ENCODE measurements around the gene NDST4.

NDST4 gene

DNA sequence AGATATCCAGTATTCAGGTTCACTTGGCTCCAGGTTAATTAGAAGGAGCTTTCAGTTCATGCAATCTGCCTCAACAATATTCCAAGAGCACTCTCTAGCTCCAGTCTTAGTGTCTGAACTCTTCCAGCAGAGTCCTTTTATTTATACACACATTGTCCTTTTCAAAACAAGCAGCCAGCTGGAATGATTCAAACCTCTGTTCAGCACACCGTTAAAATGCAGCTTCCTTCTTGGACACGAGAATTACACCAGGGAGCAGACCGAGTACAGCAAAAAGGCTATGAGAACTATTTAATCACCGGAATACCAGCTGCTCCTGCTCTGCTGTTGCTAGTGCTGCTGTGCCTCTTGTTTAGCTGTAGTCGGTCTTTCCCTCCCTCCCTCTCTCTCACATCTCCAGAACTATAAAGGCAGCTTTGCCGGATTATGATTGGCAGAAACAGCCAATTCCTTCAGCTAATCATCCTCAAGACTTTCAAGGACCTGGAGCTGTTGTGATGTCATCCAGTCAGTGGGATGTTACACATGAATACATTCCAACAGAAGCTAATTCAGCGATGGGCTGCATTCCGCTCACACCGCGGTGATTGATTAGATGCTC lies at the start of gene NDST4:
TSS of gene NDST4 (minus strand) at position 115 of the 601 bp plus-strand sequence. CDS start 36,584 bp downstream, outside the sequence.
- in situ Hi-C loops (cut with HindIII; ENCODE audit: low sequenced_read_pairs): no loop called here

DNA sequence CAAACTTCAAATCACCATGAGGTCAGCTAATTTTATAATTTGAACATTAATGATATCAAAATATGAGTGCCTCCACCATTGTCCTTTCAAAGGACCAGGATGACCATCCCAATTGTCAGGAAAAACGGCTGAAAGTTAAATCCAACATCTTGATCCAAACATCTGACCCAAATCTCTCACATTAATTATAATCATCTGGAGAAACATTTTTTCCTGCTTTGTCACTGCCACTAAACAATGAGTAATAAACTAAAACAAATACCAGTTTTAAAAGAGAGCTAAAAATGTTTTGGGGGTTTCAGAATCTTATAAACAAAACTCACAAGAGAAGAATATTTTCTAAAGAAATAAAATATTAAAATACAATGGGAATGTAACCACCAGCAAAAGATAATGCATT lies 45.7 kb upstream of the NDST4 start:
- in situ Hi-C loops (cut with HindIII; ENCODE audit: low sequenced_read_pairs): no loop called here

DNA sequence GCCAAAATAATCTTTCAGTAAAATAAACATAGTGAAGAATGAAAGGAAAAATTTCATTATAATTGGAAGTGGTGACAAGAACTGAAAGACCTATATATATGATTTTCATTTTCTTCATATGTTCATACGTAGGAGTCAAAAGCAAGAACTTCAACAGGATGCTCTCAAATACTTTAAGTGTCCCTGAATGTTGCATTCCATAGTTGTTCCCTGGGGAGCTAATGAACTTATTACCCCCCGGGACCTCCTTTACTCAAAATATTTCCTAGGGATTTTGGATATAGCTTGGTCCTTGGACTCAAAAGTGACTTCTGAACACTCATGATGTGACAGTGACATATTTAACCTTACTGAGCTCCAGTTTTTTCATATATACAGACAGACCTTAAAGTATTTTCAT lies 44.9 kb upstream of the NDST4 start:
- in situ Hi-C loops (cut with HindIII; ENCODE audit: low sequenced_read_pairs): no loop called here

DNA sequence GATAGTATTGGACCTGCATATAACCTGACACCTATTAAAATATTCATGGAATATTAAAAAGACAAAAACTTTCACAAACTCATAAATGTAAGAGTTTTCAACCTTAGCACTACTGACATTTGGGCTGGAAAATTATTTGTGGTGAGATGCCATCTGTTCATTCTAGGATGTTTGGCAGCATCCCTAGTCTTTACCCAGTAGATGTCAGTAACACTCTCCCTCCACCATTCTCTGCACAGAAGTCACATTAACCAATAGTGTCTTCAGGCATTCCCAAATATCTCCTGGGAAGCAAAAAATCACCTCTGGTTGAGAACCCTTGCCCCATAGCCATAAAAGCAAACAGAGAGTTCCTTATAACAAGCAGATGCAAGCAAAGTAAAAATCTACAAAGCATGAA lies 41.4 kb upstream of the NDST4 start:
- in situ Hi-C loops (cut with HindIII; ENCODE audit: low sequenced_read_pairs): no loop called here

DNA sequence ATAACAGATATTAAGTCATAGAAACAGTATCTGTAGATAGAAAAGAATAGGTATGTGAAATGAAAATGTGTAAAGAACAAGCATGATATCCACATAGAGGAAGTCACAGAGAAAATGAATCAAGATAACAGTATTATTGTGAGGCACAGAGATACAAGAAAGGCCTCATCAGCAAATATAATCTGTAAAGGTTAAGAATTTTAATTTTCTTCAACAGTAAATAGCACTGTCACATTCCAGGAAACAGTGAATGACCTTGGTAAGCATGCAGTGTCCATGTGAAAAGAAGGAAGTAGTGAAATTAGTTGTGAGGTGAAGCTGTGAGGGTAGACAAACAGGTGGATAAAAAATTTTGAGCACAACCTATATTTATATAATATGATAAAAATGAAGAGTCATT lies 39.5 kb upstream of the NDST4 start:
- in situ Hi-C loops (cut with HindIII; ENCODE audit: low sequenced_read_pairs): no loop called here

DNA sequence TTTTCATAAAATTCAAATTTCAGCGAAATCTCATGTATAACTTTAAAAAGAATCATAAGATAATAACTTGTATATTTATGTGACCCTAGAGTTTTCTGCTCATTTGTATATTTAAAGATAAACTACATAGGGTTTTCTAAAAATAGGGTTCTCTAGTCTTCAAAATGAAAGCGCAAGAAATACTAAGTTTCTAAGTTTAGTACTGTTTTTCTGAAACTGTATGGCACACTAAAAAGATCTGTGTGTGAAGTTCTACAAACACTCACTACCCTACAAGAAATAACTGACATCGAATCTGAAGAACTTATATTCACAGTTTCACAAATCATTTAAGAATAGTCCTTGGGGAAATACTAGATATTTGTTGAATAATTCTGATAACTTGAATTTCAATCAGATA lies 38.7 kb upstream of the NDST4 start:
- in situ Hi-C loops (cut with HindIII; ENCODE audit: low sequenced_read_pairs): no loop called here

DNA sequence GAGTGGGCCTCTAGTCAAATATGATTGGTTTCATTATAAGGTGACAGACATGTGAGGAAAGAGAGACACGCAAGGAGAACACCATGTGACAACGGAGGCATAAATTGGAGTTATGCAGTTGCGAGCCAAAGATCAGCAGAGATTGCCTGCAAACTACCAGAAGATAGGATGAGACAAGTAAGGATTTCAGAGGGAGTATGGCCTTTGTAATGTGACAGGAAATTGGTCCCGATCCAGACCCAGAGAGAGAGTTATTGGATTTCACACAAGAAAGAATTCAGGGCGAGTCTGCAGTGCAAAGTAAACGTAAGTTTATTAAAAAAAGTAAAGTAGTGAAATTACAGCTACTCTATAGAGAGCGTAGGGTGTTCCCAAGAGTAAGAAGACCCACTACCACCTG lies 35.7 kb upstream of the NDST4 start:
- in situ Hi-C loops (cut with HindIII; ENCODE audit: low sequenced_read_pairs): no loop called here

DNA sequence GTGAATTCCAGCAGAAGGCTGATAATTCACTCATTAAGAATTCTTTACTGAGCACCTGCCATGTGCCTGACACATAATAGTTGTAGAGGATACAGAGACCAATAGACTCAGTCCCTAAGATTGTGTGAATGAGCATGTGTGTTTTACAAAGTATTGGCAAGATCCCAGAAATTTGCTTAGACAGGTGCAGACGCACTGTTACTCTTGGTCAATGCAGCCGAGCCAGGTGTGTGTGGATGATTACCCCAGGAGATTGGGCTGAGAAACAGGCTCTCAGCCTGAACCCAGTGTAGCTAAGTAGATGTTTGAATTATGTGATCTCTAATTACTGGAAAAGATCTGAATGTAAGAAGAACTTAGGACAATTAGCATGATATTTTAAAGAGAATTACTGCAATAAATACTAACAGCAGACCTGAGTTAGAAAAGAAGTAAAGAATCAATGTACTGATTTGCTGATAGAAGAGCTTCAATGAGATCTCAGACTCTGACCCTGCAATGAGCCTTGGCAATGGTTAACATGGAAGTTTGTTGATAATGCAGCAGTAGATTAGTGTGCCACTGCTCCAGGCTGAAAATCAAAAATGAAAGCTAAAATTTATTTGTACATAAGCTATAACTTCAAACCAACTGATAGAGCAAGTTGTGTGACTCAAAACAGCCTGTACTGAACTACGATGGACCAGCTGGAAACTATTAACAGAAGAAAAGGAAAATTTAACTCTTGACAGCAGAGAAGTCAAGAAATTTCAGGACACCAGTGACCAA lies 32.2 kb upstream of the NDST4 start:
- in situ Hi-C loops (cut with HindIII; ENCODE audit: low sequenced_read_pairs): no loop called here

DNA sequence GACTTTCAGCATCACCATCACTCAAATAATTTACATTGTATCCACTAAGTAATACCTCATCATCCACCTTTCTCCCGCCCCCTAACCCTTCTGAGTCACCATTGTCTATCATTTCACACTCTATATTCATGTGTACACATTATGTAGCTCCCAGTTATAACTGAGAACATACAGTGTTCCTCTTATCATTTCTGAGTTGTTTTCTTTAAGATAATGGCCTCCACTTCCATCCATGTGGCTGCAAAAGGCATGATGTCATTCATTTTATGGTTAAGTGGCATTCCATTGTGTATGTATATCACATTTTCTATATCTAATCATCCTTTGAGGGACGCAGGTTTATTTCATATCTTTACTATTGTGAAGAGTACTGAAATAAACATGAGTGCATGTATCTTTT lies 14.6 kb upstream of the NDST4 start:
- in situ Hi-C loops (cut with HindIII; ENCODE audit: low sequenced_read_pairs): no loop called here

DNA sequence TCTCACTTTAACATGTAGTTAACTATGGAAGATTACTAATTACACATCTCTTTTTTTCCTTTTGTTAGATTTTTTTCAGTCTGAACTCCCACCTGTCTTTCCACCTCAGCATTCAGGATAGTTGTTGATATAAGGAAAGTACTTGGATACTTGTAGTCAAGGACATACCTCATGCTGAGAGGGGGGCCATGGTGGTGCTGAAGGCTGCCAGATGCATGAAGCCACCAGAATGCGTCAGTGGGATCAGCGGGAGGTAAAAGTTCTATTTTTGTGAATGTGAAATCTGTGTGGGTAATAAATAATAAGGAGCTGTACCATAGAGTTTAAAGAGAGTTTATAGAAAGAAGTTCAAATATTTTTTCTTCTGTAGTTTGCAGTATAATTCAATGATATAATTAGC lies 13.1 kb upstream of the NDST4 start:
- in situ Hi-C loops (cut with HindIII; ENCODE audit: low sequenced_read_pairs): no loop called here

DNA sequence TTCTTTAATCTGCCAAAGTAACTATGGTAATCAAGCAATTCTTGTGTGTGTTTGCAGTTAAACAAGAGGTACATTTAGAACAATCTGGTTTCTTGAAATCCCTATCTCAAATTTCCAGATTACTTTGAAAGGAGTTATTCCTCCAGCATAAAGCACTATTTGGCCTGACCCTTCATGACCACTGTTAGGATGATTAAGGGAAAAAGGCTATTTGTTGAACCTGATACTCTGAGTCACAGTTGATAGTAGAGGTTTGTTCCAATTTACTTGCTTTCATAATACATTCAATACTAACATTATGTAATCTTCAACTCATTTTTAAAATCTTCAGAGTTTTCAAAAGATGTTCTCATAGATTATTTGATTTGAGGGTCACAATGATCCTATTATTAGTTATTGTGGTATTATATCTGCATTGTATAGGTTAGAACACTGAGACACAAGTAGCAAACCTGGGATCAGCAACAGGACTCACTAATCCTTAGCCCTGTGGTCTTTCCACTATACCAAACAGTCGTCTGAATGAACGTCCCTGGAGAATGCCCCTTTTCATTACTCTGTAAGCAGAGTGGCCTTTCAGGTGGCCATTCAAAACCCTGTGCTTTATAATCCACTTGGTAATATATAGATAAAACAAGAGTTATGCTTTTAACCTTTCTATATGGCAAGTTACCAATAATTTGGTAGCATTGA lies 8.1 kb upstream of the NDST4 start:
- in situ Hi-C loops (cut with HindIII; ENCODE audit: low sequenced_read_pairs): no loop called here

DNA sequence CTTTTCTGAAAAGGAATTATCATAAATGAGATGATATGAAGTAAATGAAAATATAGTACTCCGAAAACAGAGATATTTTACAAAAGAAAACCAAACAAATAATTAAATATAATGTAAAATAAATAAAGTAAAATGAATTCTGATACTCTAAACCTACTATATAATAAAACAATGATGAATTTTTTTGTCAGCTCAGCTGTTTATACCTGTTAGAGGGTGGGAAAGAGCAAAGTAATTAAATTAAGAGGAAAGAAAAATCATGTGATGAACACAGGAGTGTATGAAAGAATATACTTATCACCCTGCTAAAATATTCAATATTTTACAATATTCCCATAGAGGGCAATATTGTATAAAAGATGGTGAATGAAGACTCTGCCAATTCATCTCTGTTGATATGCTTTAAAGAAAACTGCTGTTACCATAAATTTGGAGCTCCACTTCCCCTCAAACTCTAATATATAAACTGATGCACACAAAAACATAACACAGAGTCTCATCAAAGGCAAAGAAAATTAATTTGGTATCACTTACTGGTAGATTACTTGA lies 6.5 kb upstream of the NDST4 start:
- in situ Hi-C loops (cut with HindIII; ENCODE audit: low sequenced_read_pairs): no loop called here

DNA sequence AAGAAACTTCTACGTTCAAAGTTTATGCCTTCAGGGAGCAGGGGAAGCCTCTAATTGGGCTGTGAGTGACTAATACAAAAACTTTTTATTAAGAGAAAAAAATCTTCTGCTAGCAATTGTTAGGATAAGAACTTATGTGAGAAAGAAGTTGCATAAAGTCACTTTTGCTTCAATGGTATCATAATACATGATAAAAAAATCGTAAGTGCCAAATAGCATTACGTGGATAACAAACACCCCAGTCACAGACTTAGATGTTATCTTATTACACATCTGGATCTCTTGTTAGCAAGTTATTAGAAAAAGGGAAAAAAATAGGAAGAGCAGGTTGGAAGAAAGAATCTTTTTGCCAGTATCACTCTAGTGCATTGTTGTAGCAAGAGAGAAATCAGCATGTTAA lies 4.2 kb upstream of the NDST4 start:
- in situ Hi-C loops (cut with HindIII; ENCODE audit: low sequenced_read_pairs): no loop called here

DNA sequence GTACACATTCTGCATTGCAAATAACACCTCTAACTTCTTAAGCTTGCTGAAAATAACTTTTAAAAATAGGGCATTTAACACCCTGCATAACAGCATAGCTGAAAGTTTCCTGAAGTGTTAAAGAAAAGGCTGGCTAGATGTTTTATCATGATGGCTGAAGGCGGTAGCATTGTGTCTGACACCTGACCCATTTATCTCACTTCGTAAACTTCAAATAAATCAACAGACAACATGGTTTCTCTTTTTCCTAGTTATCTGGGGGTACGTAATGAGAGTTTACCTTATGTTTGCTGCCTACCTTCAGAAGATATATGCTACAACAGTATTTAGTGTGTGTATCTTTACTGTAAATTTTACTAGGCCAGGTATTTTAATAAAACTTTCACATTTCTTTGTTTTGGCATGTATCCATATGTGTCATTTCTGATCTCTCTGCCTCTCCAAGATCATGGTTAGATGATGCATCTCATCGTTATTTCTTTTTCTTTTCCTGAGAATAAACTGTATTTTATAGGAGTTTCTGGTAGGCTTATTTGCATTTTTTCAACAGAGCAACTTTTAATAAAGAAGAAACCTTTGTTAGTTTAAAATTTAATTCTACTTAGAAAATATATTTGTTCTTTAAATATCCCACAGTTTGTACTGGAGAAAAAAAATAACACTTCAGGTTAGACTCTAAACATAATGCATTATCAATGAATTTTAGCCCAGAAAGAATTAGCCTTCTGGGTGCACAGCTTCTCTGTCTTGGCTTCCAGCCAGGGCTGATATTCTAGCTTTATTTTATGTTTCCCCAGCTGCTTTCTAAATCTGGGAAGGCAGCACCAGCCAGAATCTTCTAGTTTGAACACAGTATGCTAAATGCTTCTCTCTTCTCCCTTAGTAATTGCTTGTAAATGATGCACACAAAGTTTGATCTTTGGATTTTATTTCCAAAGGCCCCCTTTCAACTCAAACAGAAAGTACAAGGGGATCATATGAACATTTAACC lies 2.9 kb downstream of the NDST4 start:
- in situ Hi-C loops (cut with HindIII; ENCODE audit: low sequenced_read_pairs): no loop called here

DNA sequence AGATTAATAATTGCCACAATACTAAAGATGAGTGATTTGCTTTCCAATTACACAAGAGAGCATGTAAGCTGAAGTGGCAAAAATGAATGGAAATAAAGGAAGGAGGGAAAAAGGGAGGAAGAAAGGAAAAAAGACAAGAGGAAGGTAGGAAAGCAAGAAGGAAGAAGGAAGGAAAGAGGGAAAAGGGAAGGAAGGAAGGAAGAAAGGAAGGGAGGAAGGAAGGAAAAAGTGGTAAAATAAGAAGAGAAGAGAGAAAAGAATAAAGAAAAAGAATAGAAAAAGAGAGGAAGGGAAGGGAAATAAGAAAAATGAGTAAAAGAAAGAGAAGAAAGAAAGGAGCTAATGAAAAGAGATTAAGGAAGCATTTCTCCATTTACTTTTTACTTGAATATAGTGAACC lies 4.6 kb downstream of the NDST4 start:
- in situ Hi-C loops (cut with HindIII; ENCODE audit: low sequenced_read_pairs): no loop called here

DNA sequence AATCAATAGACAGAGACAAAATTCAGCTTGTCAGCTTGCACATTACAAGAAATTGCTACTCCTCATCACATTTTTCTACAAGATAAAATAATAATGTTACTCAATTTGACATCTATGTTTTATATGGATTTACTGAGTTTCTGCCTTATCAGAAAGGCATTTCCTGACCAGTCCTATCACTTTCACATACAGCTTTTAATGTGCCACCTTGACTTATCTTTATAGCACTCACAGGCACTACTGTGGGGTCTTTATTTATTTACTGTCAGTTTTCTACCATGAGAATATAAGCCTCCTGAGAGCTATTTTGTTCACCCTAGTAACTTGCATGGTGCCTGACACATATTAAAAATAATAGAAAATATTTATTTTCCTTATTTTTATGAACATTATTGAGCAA lies 6.0 kb downstream of the NDST4 start:
- in situ Hi-C loops (cut with HindIII; ENCODE audit: low sequenced_read_pairs): no loop called here

DNA sequence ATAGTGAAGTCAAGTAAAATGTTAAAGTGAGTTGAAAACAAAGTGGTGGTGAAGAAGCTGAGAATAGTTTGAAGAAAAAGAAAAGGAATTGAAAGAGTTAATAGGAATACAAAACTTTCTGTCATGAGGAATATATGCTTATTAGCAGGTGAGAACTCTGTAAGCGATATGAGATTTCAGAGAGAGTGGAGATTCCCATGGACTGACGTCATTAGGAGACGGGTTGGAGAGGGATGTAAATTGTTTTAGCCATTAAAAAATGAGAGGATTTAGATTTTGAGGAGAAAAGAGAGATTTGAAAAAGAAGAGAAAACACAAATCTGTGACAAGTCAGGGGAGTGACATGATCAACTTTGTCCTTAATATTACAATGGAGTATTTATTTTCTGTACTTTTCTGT lies 11.7 kb downstream of the NDST4 start:
- in situ Hi-C loops (cut with HindIII; ENCODE audit: low sequenced_read_pairs): no loop called here

DNA sequence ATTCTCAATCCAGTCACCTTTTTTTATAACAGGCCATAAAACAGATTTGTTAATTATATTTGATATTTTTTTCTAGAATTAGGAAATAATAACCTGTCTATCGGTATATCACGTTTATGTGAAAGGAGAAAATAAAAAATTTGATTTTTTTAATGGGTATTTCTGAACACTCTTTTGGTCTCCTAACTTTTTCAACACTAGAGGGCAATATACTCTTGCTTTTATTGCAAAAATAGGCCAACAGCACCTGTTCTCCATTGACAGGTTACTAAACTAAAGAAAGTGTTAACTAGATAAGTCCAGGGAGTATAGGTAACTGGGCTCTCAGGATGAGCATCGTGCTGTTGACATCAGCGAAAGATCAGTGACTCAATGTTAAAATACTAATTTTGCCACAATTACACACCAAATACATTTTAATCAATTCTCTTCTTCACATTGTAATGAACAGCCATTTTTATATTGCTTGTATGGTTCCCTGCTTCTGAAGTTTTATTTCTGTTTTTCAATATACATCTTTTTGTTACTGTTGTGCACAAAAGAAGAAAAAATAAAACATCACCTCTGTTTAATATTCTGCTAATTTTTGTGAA lies 22.8 kb downstream of the NDST4 start:
- in situ Hi-C loops (cut with HindIII; ENCODE audit: low sequenced_read_pairs): no loop called here

DNA sequence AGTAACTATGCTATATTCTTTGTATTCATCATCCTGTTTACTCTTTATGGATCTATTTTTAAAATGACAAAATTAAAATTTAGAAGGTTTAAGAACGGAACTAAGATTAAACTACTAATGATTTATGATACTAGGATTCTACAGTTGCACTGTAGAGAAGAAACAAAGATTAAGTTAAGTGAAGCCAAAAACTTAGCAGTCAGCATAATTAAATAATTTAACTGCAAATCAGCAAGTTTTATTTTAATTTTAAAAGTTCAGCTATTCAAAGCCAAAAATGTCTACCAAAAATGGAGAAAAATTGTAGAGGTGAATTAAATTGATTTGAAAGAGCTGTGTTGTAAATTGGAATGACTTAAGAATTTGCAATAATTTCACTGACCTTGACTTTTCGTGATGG lies 30.8 kb downstream of the NDST4 start:
- in situ Hi-C loops (cut with HindIII; ENCODE audit: low sequenced_read_pairs): no loop called here

DNA sequence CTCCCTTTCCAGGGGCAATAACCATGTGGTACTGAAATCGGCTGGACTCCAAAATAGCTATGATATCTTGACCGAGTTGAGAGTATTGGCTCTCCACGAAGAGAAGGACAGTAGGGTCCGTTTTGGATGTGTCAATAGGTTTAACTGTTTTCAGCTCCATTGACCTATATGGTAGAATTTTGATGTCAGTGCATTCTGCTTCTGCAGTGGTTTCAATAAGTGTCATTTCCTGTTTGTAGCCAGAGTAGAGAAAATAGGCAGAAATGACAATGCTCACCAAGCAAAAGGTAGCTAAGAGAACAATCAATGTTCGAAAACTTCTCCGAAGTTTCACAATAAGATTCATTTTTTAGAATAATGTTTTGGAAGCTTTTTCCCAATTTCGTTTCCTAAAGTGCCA lies 36.7 kb downstream of the NDST4 start:
- in situ Hi-C loops (cut with HindIII; ENCODE audit: low sequenced_read_pairs): no loop called here

Data from DLD1 (cell line).